Activated CD4-positive, alpha-beta T cell treated with anti-CD3 and anti-CD28 coated beads for 36 hours (primary cell): Measurements from ENCODE around the gene ARSI. TPM values are rescaled to one million over a fixed set of nuclear protein-coding genes. Genes with fewer than 3 reads are reported as not detected.
A peak's percentile ranks its signal among the peaks of the same experiment; 100 is the strongest.

Experiments used
- ATAC-seq: fragments of 200-7000 bp; cut with Tn5 transposase; one replicate; pipeline ENCODE4 v1.10.0; 2021; ENCODE audit warnings: mild to moderate bottlenecking, moderate library complexity
- CTCF ChIA-PET: fragments of 350-600 bp; sonication (Branson Sonifier 250); formaldehyde crosslinking; loops from one replicate; lab custom pipeline; 2021; ENCODE audit warnings: antibody characterized with exemption; lab: Charles Lee
- POLR2A ChIA-PET: fragments of 350-600 bp; sonication (Branson Sonifier 250); formaldehyde crosslinking; loops from one replicate; lab custom pipeline; 2021; ENCODE audit warnings: antibody characterized with exemption, inconsistent platforms; lab: Charles Lee
- DNase-seq: peaks from one replicate; pipeline ENCODE4 v3.0.0-alpha.2; 2020
- H3K27ac Mint-ChIP-seq: one replicate; pipeline ENCODE4 v1.8.0; 2021; ENCODE audit warnings: mixed read lengths
- H3K27me3 Mint-ChIP-seq: one replicate; pipeline ENCODE4 v1.8.0; 2021; ENCODE audit warnings: mixed read lengths
- H3K36me3 Mint-ChIP-seq: one replicate; pipeline ENCODE4 v1.8.0; 2021; ENCODE audit warnings: low read depth, mixed read lengths
- H3K4me1 Mint-ChIP-seq: one replicate; pipeline ENCODE4 v1.8.0; 2021; ENCODE audit warnings: mixed read lengths
- H3K4me3 Mint-ChIP-seq: one replicate; pipeline ENCODE4 v1.8.0; 2021; ENCODE audit warnings: mild to moderate bottlenecking, moderate library complexity, mixed read lengths
- H3K9me3 Mint-ChIP-seq: one replicate; pipeline ENCODE4 v1.8.0; 2021; ENCODE audit warnings: low read depth, mixed read lengths
- intact Hi-C, 2 experiments: fragments of 100-400 bp; cut with DNase I in 1 of 2; cut with micrococcal nuclease in 1 of 2; formaldehyde crosslinking; loops; one replicate each; pipeline versions ENCODE4 v1.14.2 to v1.15.1; 2022 to 2024; cut with DNase I, micrococcal nuclease
- total RNA-seq, 2 experiments: library from RNA; stranded (reverse); gene quantifications; one replicate each; pipeline ENCODE4 v1.2.3, GENCODE V29; 2021

ARSI gene
- total RNA-seq, 2 experiments from 2014 or later = not detected

GRCh38 chr5:150341331-150341730 lies 38.6 kb upstream of the ARSI start:
- no peak for DNase-seq
- ChIA-PET POLR2A (no interaction called here), CTCF (interaction anchor here (1.1 to 1.6 kb wide), 2 partner anchors 8 to 9 kb away, joined by 3 read pairs; no protein-coding TSS in a partner anchor)
- Mint-ChIP-seq H3K4me1 (peaks cover 2% of the 10 kb centered on the region), H3K36me3 (no peaks in the 10 kb centered on the region), H3K27me3 (no peaks in the 10 kb centered on the region), H3K4me3 (no peak overlapping the region), H3K9me3 (no peaks in the 10 kb centered on the region), H3K27ac (no peak overlapping the region)
- intact Hi-C loops = no loop called here
- no peak for ATAC-seq

GRCh38 chr5:150340614-150341255 lies 38.0 kb upstream of the ARSI start:
- ChIA-PET POLR2A (no interaction called here), CTCF (interaction anchor here (1.1 to 1.6 kb wide), 2 partner anchors 9 kb away, joined by 3 read pairs; no protein-coding TSS in a partner anchor)
- no peaks in the 10 kb centered on the region for H3K36me3 Mint-ChIP-seq
- ATAC-seq (peak; percentile 57), DNase-seq (no peak)
- intact Hi-C loops = no loop called here
- no peak overlapping the region for H3K4me3 Mint-ChIP-seq
- no peaks in the 10 kb centered on the region for H3K9me3 Mint-ChIP-seq
- peaks cover 2% of the 10 kb centered on the region for H3K4me1 Mint-ChIP-seq
- no peak overlapping the region for H3K27ac Mint-ChIP-seq
- no peaks in the 10 kb centered on the region for H3K27me3 Mint-ChIP-seq

GRCh38 chr5:150339841-150340240 lies 37.1 kb upstream of the ARSI start:
- no peaks in the 10 kb centered on the region for H3K9me3 Mint-ChIP-seq
- H3K4me1 Mint-ChIP-seq = peaks cover 2% of the 10 kb centered on the region
- H3K27ac Mint-ChIP-seq = no peak overlapping the region
- CTCF ChIA-PET = no interaction called here
- no peak for DNase-seq
- H3K27me3 Mint-ChIP-seq = no peaks in the 10 kb centered on the region
- POLR2A ChIA-PET = no interaction called here
- H3K36me3 Mint-ChIP-seq = no peaks in the 10 kb centered on the region
- intact Hi-C loops = no loop called here
- no peak for ATAC-seq
- H3K4me3 Mint-ChIP-seq = no peak overlapping the region

- intact Hi-C loops = no loop called here
- no peak overlapping the region for H3K27ac Mint-ChIP-seq
- no peak for DNase-seq
- no peaks in the 10 kb centered on the region for H3K27me3 Mint-ChIP-seq
- no peaks in the 10 kb centered on the region for H3K36me3 Mint-ChIP-seq
- H3K4me3 Mint-ChIP-seq = no peak overlapping the region
- peaks cover 2% of the 10 kb centered on the region for H3K4me1 Mint-ChIP-seq
- POLR2A ChIA-PET = no interaction called here
- no peaks in the 10 kb centered on the region for H3K9me3 Mint-ChIP-seq
- ATAC-seq = no peak
- CTCF ChIA-PET = no interaction called here
Observed at GRCh38 chr5:150339165-150339564, 36.5 kb upstream of the ARSI start.

GRCh38 chr5:150338546-150338945 lies 35.8 kb upstream of the ARSI start:
- Mint-ChIP-seq H3K36me3 (no peaks in the 10 kb centered on the region), H3K9me3 (no peaks in the 10 kb centered on the region), H3K27me3 (no peaks in the 10 kb centered on the region), H3K4me1 (peaks cover 2% of the 10 kb centered on the region), H3K27ac (no peak overlapping the region), H3K4me3 (no peak overlapping the region)
- POLR2A ChIA-PET = no interaction called here
- intact Hi-C loops = no loop called here
- CTCF ChIA-PET = no interaction called here
- DNase-seq = no peak
- no peak for ATAC-seq

- Mint-ChIP-seq H3K27me3 (no peaks in the 10 kb centered on the region), H3K4me1 (peaks cover under 1% of the 10 kb centered on the region), H3K27ac (no peak overlapping the region), H3K4me3 (no peak overlapping the region), H3K36me3 (no peaks in the 10 kb centered on the region), H3K9me3 (no peaks in the 10 kb centered on the region)
- no peak for DNase-seq
- no peak for ATAC-seq
- intact Hi-C loops = no loop called here
- ChIA-PET POLR2A (interaction anchor here (0.6 kb wide), 1 partner anchor 325 kb away, joined by 3 read pairs; the partner anchor contains the start of gene MYOZ3), CTCF (interaction anchor here (1.5 kb wide), 1 partner anchor 15 kb away, joined by 5 read pairs; no protein-coding TSS in a partner anchor)
Observed at GRCh38 chr5:150335778-150336177, 33.1 kb upstream of the ARSI start.

GRCh38 chr5:150333400-150333799 lies 30.7 kb upstream of the ARSI start:
- Mint-ChIP-seq H3K36me3 (no peaks in the 10 kb centered on the region), H3K4me1 (no peaks in the 10 kb centered on the region), H3K27ac (no peak overlapping the region), H3K27me3 (peaks cover 3% of the 10 kb centered on the region), H3K4me3 (no peak overlapping the region), H3K9me3 (no peaks in the 10 kb centered on the region)
- ChIA-PET CTCF (no interaction called here), POLR2A (no interaction called here)
- intact Hi-C loops = no loop called here
- ATAC-seq = no peak
- DNase-seq = no peak

- no peak overlapping the region for H3K27ac Mint-ChIP-seq
- ChIA-PET POLR2A (no interaction called here), CTCF (interaction anchor here (0.7 kb wide), 2 partner anchors 128 to 479 kb away, joined by 3 to 5 read pairs; no protein-coding TSS in a partner anchor)
- H3K9me3 Mint-ChIP-seq = no peaks in the 10 kb centered on the region
- H3K36me3 Mint-ChIP-seq = no peaks in the 10 kb centered on the region
- H3K27me3 Mint-ChIP-seq = peaks cover 3% of the 10 kb centered on the region
- no peak overlapping the region for H3K4me3 Mint-ChIP-seq
- DNase-seq (no peak), ATAC-seq (no peak)
- intact Hi-C loops = no loop called here
- H3K4me1 Mint-ChIP-seq = no peaks in the 10 kb centered on the region
Observed at GRCh38 chr5:150329881-150330876, 27.5 kb upstream of the ARSI start.

- CTCF ChIA-PET = no interaction called here
- Mint-ChIP-seq H3K27ac (no peak overlapping the region), H3K9me3 (no peaks in the 10 kb centered on the region), H3K4me1 (no peaks in the 10 kb centered on the region), H3K36me3 (no peaks in the 10 kb centered on the region), H3K27me3 (peaks cover 3% of the 10 kb centered on the region), H3K4me3 (no peak overlapping the region)
- intact Hi-C loops = no loop called here
- no peak for ATAC-seq
- POLR2A ChIA-PET = no interaction called here
- DNase-seq = no peak
Observed at GRCh38 chr5:150329038-150329437, 26.3 kb upstream of the ARSI start.

GRCh38 chr5:150328515-150328914 lies 25.8 kb upstream of the ARSI start:
- no peaks in the 10 kb centered on the region for H3K36me3 Mint-ChIP-seq

GRCh38 chr5:150327139-150327538 lies 24.4 kb upstream of the ARSI start:
- ATAC-seq = no peak
- Mint-ChIP-seq H3K27ac (no peak overlapping the region), H3K4me3 (no peak overlapping the region), H3K9me3 (no peaks in the 10 kb centered on the region), H3K27me3 (peaks cover 3% of the 10 kb centered on the region), H3K4me1 (peaks cover 2% of the 10 kb centered on the region), H3K36me3 (no peaks in the 10 kb centered on the region)
- intact Hi-C loops = no loop called here
- no peak for DNase-seq
- ChIA-PET POLR2A (no interaction called here), CTCF (interaction anchor here (0.7 kb wide), 1 partner anchor 109 kb away, joined by 3 read pairs; no protein-coding TSS in a partner anchor)

More at GRCh38 chr5:150328515-150328914, 25.8 kb upstream of the ARSI start:
- no peaks in the 10 kb centered on the region for H3K9me3 Mint-ChIP-seq
- DNase-seq = no peak
- ChIA-PET CTCF (no interaction called here), POLR2A (no interaction called here)
- ATAC-seq = no peak
- peaks cover 3% of the 10 kb centered on the region for H3K27me3 Mint-ChIP-seq
- intact Hi-C loops = no loop called here
- H3K4me1 Mint-ChIP-seq = no peaks in the 10 kb centered on the region
- no peak overlapping the region for H3K4me3 Mint-ChIP-seq
- no peak overlapping the region for H3K27ac Mint-ChIP-seq
